ENCODE data around the gene ATP9B. TPM values are rescaled to one million over a fixed set of nuclear protein-coding genes. Genes with fewer than 3 reads are reported as not detected.
"Not testable (repeated sequence)": the region's sequence is repeated elsewhere in the genome, so short reads cannot be mapped to it uniquely, and the experiment has no call there.

The ATP9B gene
- total RNA-seq, 1 experiment from 2014 or later: 8.0 TPM

DNA sequence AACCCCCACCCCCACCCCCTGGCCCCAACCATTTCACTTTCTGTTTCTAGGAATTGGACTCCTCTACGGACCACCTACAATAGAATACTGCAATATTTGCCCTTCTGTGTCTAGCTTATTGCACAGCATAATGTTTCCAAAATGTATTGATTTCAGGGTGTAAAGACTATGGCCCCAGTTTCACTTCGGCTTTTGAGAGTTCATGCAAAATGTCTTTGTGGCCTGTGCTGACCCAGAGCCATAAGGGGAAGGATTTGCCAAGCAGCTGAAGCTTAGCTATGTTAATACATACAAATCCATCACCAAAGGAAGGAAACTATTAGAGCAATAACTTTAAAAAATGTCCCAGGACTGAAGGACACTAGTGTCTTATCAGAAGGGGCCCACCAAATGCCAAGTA lies 11.2 kb upstream of the ATP9B start:
- no peaks in the 10 kb centered on the region for H3K36me3 ChIP-seq (replicated peaks; ENCODE audit: control insufficient read depth, insufficient read depth, low read length)
- H3K4me3 ChIP-seq (ENCODE audit: insufficient read depth, low read depth, low read length): no peak overlapping the region
- no peak for DNase-seq

DNA sequence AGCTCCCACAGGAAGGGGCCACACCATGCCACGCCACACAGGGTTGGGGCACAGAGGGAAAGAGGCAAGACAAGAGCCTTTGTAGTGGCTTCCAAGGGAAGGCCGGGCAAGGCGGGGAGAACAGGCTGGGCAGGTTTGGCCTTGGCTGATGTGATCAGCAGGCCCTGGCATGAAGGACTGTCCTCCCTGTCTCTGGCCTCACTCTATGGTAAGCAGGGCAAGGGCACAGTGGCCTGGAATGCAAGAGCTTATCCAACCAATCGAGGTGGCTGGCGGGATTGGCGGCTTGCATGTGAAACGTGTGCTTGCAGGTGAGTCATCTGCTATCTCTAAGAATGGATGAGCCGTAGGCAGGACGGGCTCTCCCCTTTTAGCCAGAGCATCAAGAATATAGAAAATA lies 6.4 kb upstream of the ATP9B start:
- H3K4me3 ChIP-seq (ENCODE audit: insufficient read depth, low read depth, low read length): no peak overlapping the region
- H3K36me3 ChIP-seq (replicated peaks; ENCODE audit: control insufficient read depth, insufficient read depth, low read length): no peaks in the 10 kb centered on the region
- no peaks in the 10 kb centered on the region; the same call in 1 of the 2 replicates for H3K27me3 ChIP-seq (ENCODE audit: control insufficient read depth, insufficient read depth, low read length)
- DNase-seq: no peak

More for the DNA sequence above, 11.2 kb upstream of the ATP9B start:
- no peaks in the 10 kb centered on the region for H3K27me3 ChIP-seq (ENCODE audit: control insufficient read depth, insufficient read depth, low read length)

GRCh38 chr18:79064228-79064627 lies 5.0 kb upstream of the ATP9B start:
- no peak overlapping the region for H3K4me3 ChIP-seq (ENCODE audit: insufficient read depth, low read depth, low read length)
- no peaks in the 10 kb centered on the region for H3K36me3 ChIP-seq (replicated peaks; ENCODE audit: control insufficient read depth, insufficient read depth, low read length)
- no peak for DNase-seq
- H3K27me3 ChIP-seq (ENCODE audit: control insufficient read depth, insufficient read depth, low read length): no peaks in the 10 kb centered on the region; the same call in 1 of the 2 replicates

DNA sequence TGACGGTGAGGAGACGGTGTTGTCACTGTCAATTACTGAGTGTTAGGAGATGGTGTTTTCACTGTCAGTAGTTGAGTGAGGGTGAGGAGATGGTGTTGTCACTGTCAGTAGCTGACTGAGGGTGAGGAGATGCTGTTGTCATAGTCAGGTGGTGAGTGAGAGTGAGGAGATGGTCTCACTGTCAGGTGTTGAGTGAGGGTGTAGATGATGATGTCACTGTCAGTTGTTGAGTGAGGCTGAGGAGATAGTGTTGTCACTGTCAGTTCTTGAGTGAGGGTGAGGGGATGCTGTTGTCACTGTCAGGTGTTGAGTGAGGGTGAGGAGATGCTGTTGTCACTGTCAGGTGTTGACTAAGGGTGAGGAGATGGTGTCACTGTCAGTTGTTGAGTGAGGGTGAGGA lies 3.4 kb upstream of the ATP9B start:
- H3K27me3 ChIP-seq (ENCODE audit: control insufficient read depth, insufficient read depth, low read length): no peaks in the 10 kb centered on the region; the same call in 1 of the 2 replicates
- H3K36me3 ChIP-seq (replicated peaks; ENCODE audit: control insufficient read depth, insufficient read depth, low read length): no peaks in the 10 kb centered on the region
- no peak for DNase-seq
- no peak overlapping the region for H3K4me3 ChIP-seq (ENCODE audit: insufficient read depth, low read depth, low read length)

DNA sequence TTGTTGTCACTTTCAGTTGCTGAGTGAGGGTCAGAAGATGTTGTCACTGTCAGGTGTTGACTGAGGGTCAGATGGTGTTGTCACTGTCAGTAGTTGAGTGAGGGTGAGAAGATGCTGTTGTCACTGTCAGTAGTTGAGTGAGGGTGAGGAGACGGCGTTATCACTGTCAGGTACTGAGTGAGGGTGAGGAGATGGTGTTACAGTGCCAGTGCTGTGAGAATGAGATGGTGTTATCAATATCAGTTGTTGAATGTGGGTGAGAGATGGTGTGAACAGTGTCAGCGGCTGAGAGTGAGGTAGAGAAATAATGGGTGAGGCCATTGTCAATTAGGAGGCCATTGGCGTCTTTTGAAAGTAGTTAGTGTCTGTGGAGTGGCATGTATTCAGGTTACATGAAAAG lies 1.6 kb upstream of the ATP9B start:
- no peak overlapping the region for H3K4me3 ChIP-seq (ENCODE audit: insufficient read depth, low read depth, low read length)
- H3K36me3 ChIP-seq (replicated peaks; ENCODE audit: control insufficient read depth, insufficient read depth, low read length): no peaks in the 10 kb centered on the region
- no peaks in the 10 kb centered on the region; the same call in 1 of the 2 replicates for H3K27me3 ChIP-seq (ENCODE audit: control insufficient read depth, insufficient read depth, low read length)
- no peak for DNase-seq

DNA sequence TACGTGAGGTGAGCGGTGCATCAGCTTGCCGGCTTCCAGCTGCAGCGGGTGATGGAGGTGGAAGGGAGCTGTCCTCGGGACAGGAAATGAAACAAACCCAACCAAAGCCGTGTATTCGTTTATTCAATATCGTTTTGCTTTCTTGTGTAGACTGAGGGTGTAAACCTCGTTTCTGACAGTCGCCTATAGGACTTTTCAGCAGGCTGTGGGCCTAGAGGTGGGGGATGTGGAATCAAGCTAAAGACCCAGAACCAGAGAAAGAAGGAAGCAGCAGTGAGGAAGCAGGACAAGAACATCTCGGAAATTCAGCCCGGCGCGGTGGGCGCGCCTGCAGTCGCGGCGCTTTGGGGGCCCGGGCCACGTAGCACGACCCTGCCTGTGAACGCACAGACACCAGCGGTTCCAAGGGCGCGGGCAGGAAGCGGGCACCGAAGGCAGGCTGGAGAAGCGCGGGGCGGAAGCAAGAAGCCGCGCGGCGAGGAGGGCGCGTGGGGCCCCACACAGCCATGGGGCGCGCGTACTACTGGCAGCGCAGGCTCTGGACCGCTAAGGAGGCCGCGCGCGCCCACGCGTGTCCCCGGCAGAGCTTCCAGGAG lies 755 bp upstream of the ATP9B start:
- Histone ChIP-seq H3K27me3 (ENCODE audit: control insufficient read depth, insufficient read depth, low read length) (no peaks in the 10 kb centered on the region; the same call in 1 of the 2 replicates), H3K36me3 (replicated peaks; ENCODE audit: control insufficient read depth, insufficient read depth, low read length) (no peaks in the 10 kb centered on the region), H3K4me3 (ENCODE audit: insufficient read depth, low read depth, low read length) (peak overlapping the region; percentile 48)
- no peak for DNase-seq

DNA sequence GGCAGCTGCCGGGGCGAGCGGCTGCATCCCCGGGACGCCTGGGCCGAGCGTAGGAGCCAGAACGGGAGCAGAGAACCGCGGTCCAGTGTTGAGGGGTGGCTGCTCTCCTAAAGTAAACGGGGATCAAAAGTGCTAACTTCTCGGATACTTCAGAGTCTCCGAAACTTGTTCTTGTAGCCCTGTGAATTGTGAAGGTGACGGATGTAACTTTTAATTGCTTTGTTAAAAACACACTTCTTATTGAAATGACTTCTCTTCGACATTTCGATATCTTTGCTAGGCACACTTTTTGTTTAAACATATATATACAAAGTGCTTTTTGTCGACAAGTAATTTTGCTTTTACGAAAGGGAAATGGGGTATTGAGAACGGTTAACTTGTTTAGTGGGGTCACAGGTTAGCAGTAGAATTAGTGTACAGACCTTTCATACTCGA lies 540 bp downstream of the ATP9B start:
- Histone ChIP-seq H3K36me3 (replicated peaks; ENCODE audit: control insufficient read depth, insufficient read depth, low read length) (no peaks in the 10 kb centered on the region), H3K4me3 (ENCODE audit: insufficient read depth, low read depth, low read length) (peak overlapping the region; percentile 79), H3K27me3 (ENCODE audit: control insufficient read depth, insufficient read depth, low read length) (no peaks in the 10 kb centered on the region; the same call in 1 of the 2 replicates)
- no peak for DNase-seq

DNA sequence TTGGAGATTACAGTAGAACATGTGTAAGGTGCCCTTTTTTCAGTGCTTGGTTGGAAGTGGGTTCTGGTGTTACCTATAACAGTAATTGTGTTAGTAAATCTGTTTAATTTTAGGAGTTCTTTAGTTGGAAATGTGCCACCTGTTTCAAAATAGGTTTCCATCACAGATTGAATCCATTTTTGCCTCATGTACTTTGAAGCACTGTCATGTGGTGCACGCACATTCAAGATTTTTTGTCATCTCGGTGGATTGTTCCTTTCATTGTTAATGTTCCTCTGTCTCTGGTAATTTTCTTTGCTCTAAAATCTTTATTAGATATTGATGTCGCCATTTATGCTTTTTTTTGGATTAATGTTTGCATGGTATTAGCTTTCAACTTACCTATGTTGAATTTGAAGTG lies 1.3 kb downstream of the ATP9B start:
- Histone ChIP-seq H3K27me3 (ENCODE audit: control insufficient read depth, insufficient read depth, low read length) (no peaks in the 10 kb centered on the region; the same call in 1 of the 2 replicates), H3K36me3 (replicated peaks; ENCODE audit: control insufficient read depth, insufficient read depth, low read length) (no peaks in the 10 kb centered on the region), H3K4me3 (ENCODE audit: insufficient read depth, low read depth, low read length) (peak overlapping the region; percentile 79; the same call in 1 of the 2 replicates)
- DNase-seq: no peak

- H3K4me3 ChIP-seq (ENCODE audit: insufficient read depth, low read depth, low read length): no peak overlapping the region
- DNase-seq: no peak
- no peaks in the 10 kb centered on the region for H3K36me3 ChIP-seq (replicated peaks; ENCODE audit: control insufficient read depth, insufficient read depth, low read length)
- no peaks in the 10 kb centered on the region; the same call in 1 of the 2 replicates for H3K27me3 ChIP-seq (ENCODE audit: control insufficient read depth, insufficient read depth, low read length)
Measured at GRCh38 chr18:79071037-79071436, 1.8 kb downstream of the ATP9B start.

DNA sequence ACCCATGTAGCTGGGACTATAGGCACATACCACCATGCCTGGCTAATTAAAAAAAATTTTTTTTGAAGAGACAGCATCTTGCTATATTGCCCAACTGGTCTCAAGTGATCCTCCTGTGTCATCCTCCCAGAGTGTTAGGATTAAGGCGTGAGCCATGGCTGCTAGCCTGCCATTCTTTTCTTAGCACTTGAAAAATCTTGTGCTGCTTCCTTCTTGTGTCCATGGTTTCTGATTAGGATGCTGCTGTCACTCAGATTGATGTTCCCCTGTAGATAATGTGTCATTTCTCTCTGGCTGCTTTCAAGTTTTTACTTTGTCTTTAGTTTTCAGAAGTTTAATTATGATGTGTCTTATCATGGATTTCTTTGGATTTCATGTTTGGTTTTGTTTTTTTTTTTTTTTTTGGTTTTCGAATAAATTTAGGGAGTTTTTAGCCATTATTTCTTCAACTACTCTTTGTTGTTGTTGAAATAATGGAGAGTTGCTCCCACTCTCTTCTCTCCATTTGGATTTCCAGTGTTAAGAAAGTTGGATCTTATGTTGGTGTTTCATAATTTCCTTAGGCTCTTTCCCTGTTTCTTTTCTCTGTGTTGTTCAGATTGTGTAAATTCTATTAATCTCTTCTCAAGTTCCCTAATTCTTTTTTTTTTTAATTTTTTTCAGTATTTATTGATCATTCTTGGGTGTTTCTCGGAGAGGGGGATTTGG lies 2.5 kb downstream of the ATP9B start:
- no peak for DNase-seq
- H3K27me3 ChIP-seq (ENCODE audit: control insufficient read depth, insufficient read depth, low read length): no peaks in the 10 kb centered on the region; the same call in 1 of the 2 replicates
- H3K4me3 ChIP-seq (ENCODE audit: insufficient read depth, low read depth, low read length): no peak overlapping the region
- no peaks in the 10 kb centered on the region for H3K36me3 ChIP-seq (replicated peaks; ENCODE audit: control insufficient read depth, insufficient read depth, low read length)

- not testable (repeated sequence) for H3K4me3 ChIP-seq (ENCODE audit: insufficient read depth, low read depth, low read length); H3K36me3 ChIP-seq (replicated peaks; ENCODE audit: control insufficient read depth, insufficient read depth, low read length); DNase-seq; H3K27me3 ChIP-seq (ENCODE audit: control insufficient read depth, insufficient read depth, low read length)
Measured at GRCh38 chr18:79072655-79073054, 3.5 kb downstream of the ATP9B start.

GRCh38 chr18:79077181-79077580 lies 8.0 kb downstream of the ATP9B start:
- Histone ChIP-seq H3K27me3 (ENCODE audit: control insufficient read depth, insufficient read depth, low read length) (no peaks in the 10 kb centered on the region), H3K36me3 (replicated peaks; ENCODE audit: control insufficient read depth, insufficient read depth, low read length) (no peaks in the 10 kb centered on the region), H3K4me3 (ENCODE audit: insufficient read depth, low read depth, low read length) (no peak overlapping the region)
- DNase-seq: peak; percentile 66

- H3K4me3 ChIP-seq (ENCODE audit: insufficient read depth, low read depth, low read length); H3K27me3 ChIP-seq (ENCODE audit: control insufficient read depth, insufficient read depth, low read length); DNase-seq; H3K36me3 ChIP-seq (replicated peaks; ENCODE audit: control insufficient read depth, insufficient read depth, low read length): not testable (repeated sequence)
Measured at GRCh38 chr18:79078791-79079190, 9.6 kb downstream of the ATP9B start.

DNA sequence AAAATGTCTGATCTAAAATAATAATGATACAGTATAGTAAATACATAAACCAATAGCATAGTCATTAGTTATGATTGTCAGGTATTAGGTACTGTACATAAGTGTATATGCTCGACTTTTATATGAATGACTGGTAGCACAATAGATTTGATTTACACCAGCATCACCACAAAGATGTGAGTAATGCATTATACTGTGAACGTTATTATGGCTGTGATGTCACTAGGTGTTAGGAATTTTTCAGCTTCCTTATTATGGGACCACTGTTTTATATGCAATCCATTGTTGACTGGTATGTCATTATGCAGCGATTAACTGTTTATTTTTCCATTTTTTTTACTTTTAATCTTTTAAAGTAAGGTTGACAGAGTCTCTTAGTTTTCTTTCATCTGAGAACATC lies 23.7 kb downstream of the ATP9B start:
- H3K36me3 ChIP-seq (replicated peaks; ENCODE audit: control insufficient read depth, insufficient read depth, low read length): no peaks in the 10 kb centered on the region
- H3K4me3 ChIP-seq (ENCODE audit: insufficient read depth, low read depth, low read length): no peak overlapping the region
- DNase-seq: no peak
- H3K27me3 ChIP-seq (ENCODE audit: control insufficient read depth, insufficient read depth, low read length): no peaks in the 10 kb centered on the region

GRCh38 chr18:79093986-79094385 lies 24.8 kb downstream of the ATP9B start:
- Histone ChIP-seq H3K27me3 (ENCODE audit: control insufficient read depth, insufficient read depth, low read length) (no peaks in the 10 kb centered on the region), H3K36me3 (replicated peaks; ENCODE audit: control insufficient read depth, insufficient read depth, low read length) (no peaks in the 10 kb centered on the region), H3K4me3 (ENCODE audit: insufficient read depth, low read depth, low read length) (no peak overlapping the region)
- no peak for DNase-seq
